Esophagus squamous epithelium (tissue), 5 donors: ENCODE results near the gene IFITM1. TPM values are rescaled to one million over a fixed set of nuclear protein-coding genes. Genes with fewer than 3 reads are reported as not detected.

ENCODE experiments used
- DNase-seq: peaks from one replicate; lab custom pipeline; 2025; lab: John Stamatoyannopoulos, UW
- H3K27ac ChIP-seq, 4 donors: fragments of 200-600 bp; sonication (generic); one replicate each; pipeline ENCODE4 v1.5.1; 2016 to 2019; ENCODE audit warnings: mild to moderate bottlenecking in 1 of 4
- H3K27me3 ChIP-seq, 4 donors: fragments of 200-600 bp; sonication (generic); 1 replicate in 3 of 4; 2 replicates in 1 of 4; pipeline versions ENCODE4 v1.5.1 to v1.6.0; 2017 to 2021; ENCODE audit warnings: antibody characterized with exemption in 1 of 4
- H3K36me3 ChIP-seq, 3 donors: fragments of 200-600 bp; sonication (generic); one replicate each; pipeline ENCODE4 v1.5.1; 2016 to 2019
- H3K4me1 ChIP-seq, 3 donors: fragments of 200-600 bp; sonication (generic); one replicate each; pipeline ENCODE4 v1.5.1; 2017 to 2019
- H3K4me3 ChIP-seq, 4 donors: fragments of 200-600 bp; sonication (generic); 1 replicate in 3 of 4; 2 replicates in 1 of 4; pipeline ENCODE4 v1.5.1; 2016 to 2019; ENCODE audit warnings: mild to moderate bottlenecking in 2 of 4, moderate library complexity in 1 of 4
- H3K9me3 ChIP-seq, 3 donors: fragments of 200-600 bp; sonication (generic); one replicate each; pipeline ENCODE4 v1.5.1; 2016 to 2019
- CTCF ChIP-seq, 6 experiments: fragments of 450-650 bp in 4 of 6; fragments of 200-600 bp in 2 of 6; sonication (generic) in 2 of 6; IDR thresholded peaks; one replicate each; pipeline ENCODE4 v1.5.1; 2016 to 2019; ENCODE audit warnings: antibody characterized with exemption in 6 of 6, mild to moderate bottlenecking in 4 of 6, moderate library complexity in 4 of 6
- POLR2A ChIP-seq, 4 donors: fragments of 450-650 bp; IDR thresholded peaks; one replicate each; pipeline ENCODE4 v1.6.1; 2017; ENCODE audit warnings: antibody characterized with exemption in 4 of 4, mild to moderate bottlenecking in 4 of 4, moderate library complexity in 3 of 4
- WGBS, 2 donors: methylation state at CpG; one replicate each; pipeline ENCODE4 v1.1.5; 2018; 5-methylcytosine and 5-hydroxymethylcytosine counted together
- intact Hi-C: fragments of 100-400 bp; cut with DNase I; formaldehyde crosslinking; loops from one replicate; pipeline ENCODE4 v1.15.0; 2022
- total RNA-seq, 4 donors: library from RNA; depleted of rRNA; stranded (reverse); fragments of >200 nt; gene quantifications; one replicate each; pipeline ENCODE4 v1.1.0, GENCODE V29; 2016
- donor health status: DM: yes; HTN: yes; CAD: no.

IFITM1 gene
- total RNA-seq, 4 donors from 2014 or later: 26.3 to 133 (median 60.0) TPM

- H3K4me3 ChIP-seq: peak overlapping the region in 3 of 4 donors; percentile 10 to 60 (median 43)
- TF ChIP-seq CTCF (IDR thresholded peaks at IDR 0.05) (peak in 2 of 6 experiments; percentile 7 to 39), POLR2A (IDR thresholded peaks at IDR 0.05) (peak in 2 of 4 donors; percentile 13 to 32)
- H3K36me3 ChIP-seq: no peaks in the 10 kb centered on the region
- peak overlapping the region in 3 of 4 donors; percentile 68 to 89 (median 82) for H3K27ac ChIP-seq
- DNase-seq: no peak
- peaks cover 0 to 13% (median 0%) of the 10 kb centered on the region in 3 donors for H3K4me1 ChIP-seq
- no peaks in the 10 kb centered on the region for H3K9me3 ChIP-seq
- WGBS, 2 donors: 46 to 48% methylated on average over 21 of the region's 21 CpGs
- peaks cover 0 to 34% (median 0%) of the 10 kb centered on the region in 4 donors for H3K27me3 ChIP-seq
- intact Hi-C loops: no loop called here
These were observed 44.5 kb upstream of the IFITM1 start for GRCh38 chr11:269146-269890.

- no peak overlapping the region for H3K4me3 ChIP-seq
These were observed 43.2 kb upstream of the IFITM1 start for GRCh38 chr11:270451-271318.

GRCh38 chr11:271319-271715, 42.5 kb upstream of the IFITM1 start:
- intact Hi-C loops: no loop called here
- Histone ChIP-seq H3K4me3 (no peak overlapping the region), H3K27ac (no peak overlapping the region), H3K36me3 (no peaks in the 10 kb centered on the region), H3K4me1 (peaks cover 0 to 13% (median 0%) of the 10 kb centered on the region in 3 donors), H3K27me3 (peaks cover 0 to 34% (median 0%) of the 10 kb centered on the region in 4 donors), H3K9me3 (no peaks in the 10 kb centered on the region)
- 80 to 93% methylated on average over 1 to 7 of the region's 8 CpGs for WGBS, 2 donors
- no peak for TF ChIP-seq CTCF (IDR thresholded peaks at IDR 0.05)
- TF ChIP-seq POLR2A (IDR thresholded peaks at IDR 0.05): no peak
- no peak for DNase-seq

More at GRCh38 chr11:270451-271318, 43.2 kb upstream of the IFITM1 start:
- no peak for TF ChIP-seq CTCF (IDR thresholded peaks at IDR 0.05)
- TF ChIP-seq POLR2A (IDR thresholded peaks at IDR 0.05): no peak
- no peaks in the 10 kb centered on the region for H3K9me3 ChIP-seq
- no peaks in the 10 kb centered on the region for H3K36me3 ChIP-seq
- H3K27me3 ChIP-seq: peaks cover 0 to 34% (median 0%) of the 10 kb centered on the region in 4 donors
- peaks cover 0 to 13% (median 0%) of the 10 kb centered on the region in 3 donors for H3K4me1 ChIP-seq
- WGBS, 2 donors: 87 to 91% methylated on average over 9 to 11 of the region's 18 CpGs
- DNase-seq: no peak
- H3K27ac ChIP-seq: peak overlapping the region in 3 of 4 donors; percentile 17 to 89 (median 68)
- intact Hi-C loops: no loop called here

GRCh38 chr11:272195-272930, 41.5 kb upstream of the IFITM1 start:
- H3K36me3 ChIP-seq: no peaks in the 10 kb centered on the region
- intact Hi-C loops: no loop called here
- DNase-seq: no peak
- no peak for TF ChIP-seq POLR2A (IDR thresholded peaks at IDR 0.05)
- no peak for TF ChIP-seq CTCF (IDR thresholded peaks at IDR 0.05)
- H3K4me1 ChIP-seq: peaks cover 0 to 13% (median 0%) of the 10 kb centered on the region in 3 donors
- WGBS, 2 donors: 88 to 92% methylated on average over 4 to 13 of the region's 22 CpGs
- no peak overlapping the region for H3K27ac ChIP-seq
- peaks cover 0 to 45% (median 0%) of the 10 kb centered on the region in 4 donors for H3K27me3 ChIP-seq
- no peak overlapping the region for H3K4me3 ChIP-seq
- no peaks in the 10 kb centered on the region for H3K9me3 ChIP-seq
